ENCODE results near the gene TRPV6.

- TF ChIP-seq FOXA1 (IDR thresholded peaks at IDR 0.05) (no peak), TAF1 (conservative IDR thresholded peaks at IDR 0.05) (no peak), CTCF (IDR thresholded peaks at IDR 0.05; ENCODE audit: low read depth, low read length, missing input control) (no peak)
Measured at GRCh38 chr7:142862786-142863400, 22.7 kb downstream of the TRPV6 start.

Measured in liver (tissue), 3 donors.